Measurements from ENCODE around the gene MEGF6. TPM values are rescaled to one million over a fixed set of nuclear protein-coding genes. Genes with fewer than 3 reads are reported as not detected.

MEGF6 gene
- total RNA-seq, 2 experiments from 2014 or later = 57.5 to 62.2 TPM

DNA sequence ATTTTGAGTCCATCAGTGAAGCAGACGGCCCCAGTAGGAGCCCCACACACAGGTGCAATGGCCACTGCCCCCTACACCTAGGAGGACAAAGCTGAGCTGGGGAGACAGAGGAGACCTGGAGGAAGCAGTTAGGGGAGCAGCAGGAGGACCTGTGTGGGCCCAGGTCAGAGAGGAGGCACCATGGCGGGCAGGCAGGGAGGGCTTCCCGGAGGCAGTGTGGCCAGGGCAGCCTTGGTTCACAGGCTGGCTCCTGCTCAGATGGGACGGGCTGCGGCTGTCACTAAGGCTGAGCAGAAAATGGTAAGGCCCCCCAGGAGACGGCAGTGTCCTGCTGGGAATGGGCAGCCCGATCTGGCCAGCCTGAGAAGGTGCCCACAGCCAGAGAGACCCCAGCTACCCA, 15.4 kb downstream of the MEGF6 start:
- Mint-ChIP-seq H3K9me3 (no peaks in the 10 kb centered on the region), H3K27ac (no peak overlapping the region)
- POLR2A ChIA-PET = no interaction called here

DNA sequence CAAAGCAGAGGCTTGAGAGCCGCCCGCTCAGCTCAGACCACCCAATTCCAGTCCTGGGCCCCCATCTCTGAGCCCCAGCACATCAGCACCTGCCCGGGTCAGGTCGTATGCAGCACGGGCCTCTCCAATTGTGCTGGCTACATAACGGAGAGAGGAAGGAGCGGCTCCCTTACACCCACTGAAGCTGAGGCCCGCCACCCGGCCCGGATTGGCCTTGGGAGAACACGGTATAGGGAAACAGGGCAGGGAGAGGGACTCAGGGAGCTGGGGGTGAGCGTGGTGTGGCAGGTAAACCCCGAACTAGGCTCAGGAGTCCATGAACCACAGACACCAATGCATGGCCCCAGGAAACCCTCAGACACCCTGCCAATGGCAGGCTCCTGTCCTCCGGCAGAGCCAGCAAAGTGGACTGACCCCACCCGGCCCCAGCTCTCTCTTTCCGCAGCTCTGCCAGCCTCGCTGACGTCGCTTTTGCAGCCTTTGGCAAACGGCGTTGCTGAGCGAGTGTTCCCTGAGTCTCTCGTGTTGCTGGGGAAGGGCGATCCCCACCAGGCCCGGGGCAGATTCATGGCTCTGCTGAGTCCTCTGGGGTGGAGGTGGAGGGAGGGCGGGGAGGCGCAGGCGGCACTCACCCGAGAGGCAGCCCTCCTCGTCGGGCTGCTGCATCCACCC, 16.5 kb downstream of the MEGF6 start:
- Histone ChIP-seq H3K4me1 (ENCODE audit: insufficient read depth, low read length) (peaks cover 31% of the 10 kb centered on the region), H3K4me3 (ENCODE audit: low read length) (no peak overlapping the region), H3K27ac (ENCODE audit: low read depth in 1 of 2, low read length in 2 of 2) (no peak overlapping the region), H3K27me3 (ENCODE audit: control insufficient read depth in 1 of 2, insufficient read depth in 2 of 2, low read length in 2 of 2) (peaks cover 0 to 2% of the 10 kb centered on the region in 2 experiments), H3K9me3 (ENCODE audit: control insufficient read depth in 1 of 2, insufficient read depth in 1 of 2, low read length in 2 of 2) (no peaks in the 10 kb centered on the region), H3K36me3 (ENCODE audit: insufficient read depth, low read length) (no peaks in the 10 kb centered on the region)
- H3K9me3 Mint-ChIP-seq = no peaks in the 10 kb centered on the region
- H3K4me3 Mint-ChIP-seq = no peak overlapping the region
- ChIA-PET POLR2A (no interaction called here), CTCF (no interaction called here)
- no peaks in the 10 kb centered on the region for H3K36me3 Mint-ChIP-seq (ENCODE audit: low read depth)
- H3K27ac Mint-ChIP-seq = no peak overlapping the region
- intact Hi-C loops (cut with DNase I, micrococcal nuclease) = no loop called here
- DNase-seq = no peak
- no peak for ATAC-seq (ENCODE audit: poor library complexity)
- H3K27me3 Mint-ChIP-seq = no peaks in the 10 kb centered on the region
- TF ChIP-seq, protein P1, sequence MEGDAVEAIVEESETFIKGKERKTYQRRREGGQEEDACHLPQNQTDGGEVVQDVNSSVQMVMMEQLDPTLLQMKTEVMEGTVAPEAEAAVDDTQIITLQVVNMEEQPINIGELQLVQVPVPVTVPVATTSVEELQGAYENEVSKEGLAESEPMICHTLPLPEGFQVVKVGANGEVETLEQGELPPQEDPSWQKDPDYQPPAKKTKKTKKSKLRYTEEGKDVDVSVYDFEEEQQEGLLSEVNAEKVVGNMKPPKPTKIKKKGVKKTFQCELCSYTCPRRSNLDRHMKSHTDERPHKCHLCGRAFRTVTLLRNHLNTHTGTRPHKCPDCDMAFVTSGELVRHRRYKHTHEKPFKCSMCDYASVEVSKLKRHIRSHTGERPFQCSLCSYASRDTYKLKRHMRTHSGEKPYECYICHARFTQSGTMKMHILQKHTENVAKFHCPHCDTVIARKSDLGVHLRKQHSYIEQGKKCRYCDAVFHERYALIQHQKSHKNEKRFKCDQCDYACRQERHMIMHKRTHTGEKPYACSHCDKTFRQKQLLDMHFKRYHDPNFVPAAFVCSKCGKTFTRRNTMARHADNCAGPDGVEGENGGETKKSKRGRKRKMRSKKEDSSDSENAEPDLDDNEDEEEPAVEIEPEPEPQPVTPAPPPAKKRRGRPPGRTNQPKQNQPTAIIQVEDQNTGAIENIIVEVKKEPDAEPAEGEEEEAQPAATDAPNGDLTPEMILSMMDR (IDR thresholded peaks at IDR 0.05) = no peak
- H3K4me1 Mint-ChIP-seq (ENCODE audit: low read depth) = peaks cover 19% of the 10 kb centered on the region

More for the DNA sequence above, 15.4 kb downstream of the MEGF6 start:
- intact Hi-C loops (cut with DNase I, micrococcal nuclease) = no loop called here
- Mint-ChIP-seq H3K36me3 (ENCODE audit: low read depth) (no peaks in the 10 kb centered on the region), H3K27me3 (no peaks in the 10 kb centered on the region), H3K4me1 (ENCODE audit: low read depth) (peaks cover 19% of the 10 kb centered on the region), H3K4me3 (no peak overlapping the region)
- Histone ChIP-seq H3K9me3 (ENCODE audit: control insufficient read depth in 1 of 2, insufficient read depth in 1 of 2, low read length in 2 of 2) (no peaks in the 10 kb centered on the region), H3K4me3 (ENCODE audit: low read length) (no peak overlapping the region), H3K27me3 (ENCODE audit: control insufficient read depth in 1 of 2, insufficient read depth in 2 of 2, low read length in 2 of 2) (peaks cover 0 to 2% of the 10 kb centered on the region in 2 experiments), H3K27ac (ENCODE audit: low read depth in 1 of 2, low read length in 2 of 2) (no peak overlapping the region), H3K4me1 (ENCODE audit: insufficient read depth, low read length) (peaks cover 34% of the 10 kb centered on the region), H3K36me3 (ENCODE audit: insufficient read depth, low read length) (no peaks in the 10 kb centered on the region)
- no peak for ATAC-seq (ENCODE audit: poor library complexity)
- CTCF ChIA-PET = no interaction called here
- TF ChIP-seq, protein P1 (IDR thresholded peaks at IDR 0.05) = no peak
- DNase-seq = no peak

DNA sequence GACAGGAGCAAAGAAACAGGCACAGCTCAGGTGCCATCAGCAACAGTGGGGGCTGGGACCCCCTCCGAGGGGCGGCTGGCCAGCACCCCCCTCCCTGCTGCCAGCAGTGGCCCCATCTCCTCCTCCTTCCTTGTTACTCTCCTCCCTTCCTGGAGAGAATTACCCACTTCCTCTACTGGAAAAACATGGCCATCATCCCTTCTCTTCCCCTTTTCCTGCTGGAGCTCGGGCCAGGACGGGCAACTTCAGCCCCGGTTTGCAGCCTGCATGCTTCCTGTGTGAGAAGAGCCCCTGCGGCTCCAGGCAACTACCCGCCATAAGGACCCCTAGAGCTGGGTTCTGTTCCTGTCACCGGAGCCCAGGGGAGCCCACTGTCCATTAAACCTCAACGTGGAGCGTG, 17.6 kb downstream of the MEGF6 start:
- ChIA-PET POLR2A (no interaction called here), CTCF (no interaction called here)
- DNase-seq (no peak), ATAC-seq (ENCODE audit: poor library complexity) (no peak)
- peaks cover 0 to under 1% of the 10 kb centered on the region in 2 experiments for H3K27me3 ChIP-seq (ENCODE audit: control insufficient read depth in 1 of 2, insufficient read depth in 2 of 2, low read length in 2 of 2)
- Mint-ChIP-seq H3K9me3 (no peaks in the 10 kb centered on the region), H3K4me3 (no peak overlapping the region), H3K27me3 (no peaks in the 10 kb centered on the region), H3K4me1 (ENCODE audit: low read depth) (peaks cover 19% of the 10 kb centered on the region), H3K27ac (no peak overlapping the region), H3K36me3 (ENCODE audit: low read depth) (no peaks in the 10 kb centered on the region)
- TF ChIP-seq, protein P1 (IDR thresholded peaks at IDR 0.05) = no peak
- no peaks in the 10 kb centered on the region for H3K36me3 ChIP-seq (ENCODE audit: insufficient read depth, low read length)
- H3K4me3 ChIP-seq (ENCODE audit: low read length) = no peak overlapping the region
- no peaks in the 10 kb centered on the region for H3K9me3 ChIP-seq (ENCODE audit: control insufficient read depth in 1 of 2, insufficient read depth in 1 of 2, low read length in 2 of 2)
- peaks cover 21% of the 10 kb centered on the region for H3K4me1 ChIP-seq (ENCODE audit: insufficient read depth, low read length)
- H3K27ac ChIP-seq (ENCODE audit: low read depth in 1 of 2, low read length in 2 of 2) = no peak overlapping the region
- intact Hi-C loops (cut with DNase I, micrococcal nuclease) = no loop called here

All from CD4-positive, alpha-beta T cell (primary cell).